Skin epidermis (tissue), 12 donors: ENCODE results near the gene DNAJA2.
"Not testable (repeated sequence)": the region's sequence is repeated elsewhere in the genome, so short reads cannot be mapped to it uniquely, and the experiment has no call there.

Source experiments
- H3K27ac ChIP-seq, 21 experiments: fragments of 200-600 bp; sonication (generic) in 11 of 21; one replicate each; pipeline ENCODE4 v1.5.0; 2020; ENCODE audit warnings: mild to moderate bottlenecking in 3 of 21, inconsistent platforms in 2 of 21, moderate library complexity in 2 of 21
- H3K4me3 ChIP-seq, 7 experiments: fragments of 200-600 bp; sonication (generic) in 2 of 7; one replicate each; pipeline ENCODE4 v1.5.0; 2020; ENCODE audit warnings: inconsistent platforms in 2 of 7, mild to moderate bottlenecking in 2 of 7, moderate library complexity in 1 of 7

Gene DNAJA2

GRCh38 chr16:46976550-46976949 is 3.1 kb upstream of the DNAJA2 start:
- Histone ChIP-seq H3K4me3 (no peak overlapping the region), H3K27ac (peak overlapping the region in 1 of 21 experiments; percentile 10)

DNA sequence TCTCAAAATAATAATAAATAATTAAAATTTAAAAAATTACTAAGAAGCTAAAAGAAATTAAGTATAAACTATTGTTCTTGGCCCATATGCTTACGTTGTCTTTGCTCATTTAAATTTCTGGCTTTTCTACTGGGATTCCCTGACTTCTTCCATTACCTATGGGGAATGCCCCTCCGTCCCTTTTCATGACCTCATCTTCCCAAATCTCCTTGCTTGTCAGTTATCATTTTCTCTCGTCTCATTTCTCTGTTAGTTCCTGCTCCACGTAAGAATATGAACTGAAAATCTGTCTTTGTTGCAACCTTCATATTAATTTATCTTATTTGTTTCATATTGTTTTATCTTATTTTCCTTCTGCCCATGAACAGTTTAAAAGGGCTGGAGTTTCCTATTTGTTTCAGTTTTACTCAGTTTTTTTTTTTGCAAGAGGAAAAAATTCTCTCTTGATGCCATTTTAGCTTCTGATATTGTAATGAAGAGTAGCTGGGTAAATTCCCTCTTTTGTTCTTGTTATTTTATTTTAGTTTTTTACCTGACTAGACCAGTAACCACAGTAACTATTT is 2.5 kb upstream of the DNAJA2 start:
- H3K27ac ChIP-seq = peak overlapping the region in 2 of 21 experiments; percentile 10 to 13
- no peak overlapping the region for H3K4me3 ChIP-seq

- Histone ChIP-seq H3K4me3 (no peak overlapping the region), H3K27ac (no peak overlapping the region)
Observed at GRCh38 chr16:46975165-46975564, 1.7 kb upstream of the DNAJA2 start.

DNA sequence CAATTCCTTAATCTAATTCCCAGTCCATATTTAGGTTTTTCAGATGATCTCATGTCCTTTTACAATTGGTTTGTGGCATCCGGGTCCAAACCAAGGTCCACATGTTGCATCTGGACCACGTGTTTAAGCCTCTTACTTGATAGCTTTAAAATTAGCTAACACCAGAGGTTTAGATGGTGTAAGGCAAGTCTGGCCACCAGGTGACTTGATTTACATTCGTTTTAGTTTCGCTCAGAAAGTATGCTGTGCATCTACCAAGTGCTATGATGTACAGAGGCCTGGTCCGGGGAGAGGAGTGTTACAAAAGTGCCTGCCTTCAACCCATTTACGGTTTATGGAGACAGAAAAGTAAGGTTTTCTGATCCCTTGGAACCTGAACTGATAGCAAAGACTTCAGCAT is 878 bp upstream of the DNAJA2 start:
- peak overlapping the region; percentile 85 to 94 (median 91) for H3K4me3 ChIP-seq
- H3K27ac ChIP-seq = peak overlapping the region in 20 of 21 experiments; percentile 92 to 99 (median 95)

GRCh38 chr16:46973996-46974324 is 486 bp upstream of the DNAJA2 start:
- Histone ChIP-seq H3K27ac (peak overlapping the region; percentile 54 to 99 (median 95)), H3K4me3 (peak overlapping the region; percentile 85 to 94 (median 91))

DNA sequence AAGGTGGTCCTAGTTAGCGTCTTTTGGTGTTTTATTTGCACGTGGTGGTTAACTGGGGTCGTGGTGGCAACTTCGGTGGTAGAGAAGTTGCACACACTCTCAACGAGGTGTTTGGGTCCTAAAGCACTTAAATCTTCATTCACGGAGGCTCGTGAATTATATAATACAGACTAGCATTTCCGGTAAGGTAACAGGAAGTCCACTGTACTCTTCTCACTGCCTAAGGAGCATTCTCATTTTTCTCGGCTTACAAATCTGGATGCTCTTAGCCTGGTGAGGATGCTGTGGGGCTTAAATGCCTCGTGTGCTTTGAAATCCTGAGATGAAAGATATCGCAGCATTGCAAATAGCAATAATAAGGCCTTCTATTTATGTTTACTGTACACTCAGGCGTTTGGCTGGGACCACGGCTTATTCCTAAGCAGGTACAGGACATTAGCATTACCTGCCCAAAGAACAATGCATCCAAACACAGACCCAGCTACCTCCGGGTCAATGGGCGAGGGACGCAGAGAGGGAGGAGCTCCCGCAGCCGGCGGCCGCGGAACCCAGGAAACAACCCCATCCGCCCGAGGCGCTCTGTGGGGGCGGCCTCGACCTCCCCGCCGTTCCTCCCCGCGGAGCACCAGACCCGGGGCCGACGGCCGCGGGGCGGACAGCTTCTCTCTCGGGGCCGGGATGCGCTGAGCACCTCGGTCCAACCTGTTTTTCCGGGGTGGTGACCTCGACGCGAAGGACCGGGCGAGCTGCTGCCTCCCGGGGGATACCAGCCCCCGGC is 856 bp downstream of the DNAJA2 start:
- Histone ChIP-seq H3K27ac (peak overlapping the region; percentile 91 to 99 (median 95)), H3K4me3 (peak overlapping the region; percentile 85 to 94 (median 91))

GRCh38 chr16:46971271-46971670 is 2.2 kb downstream of the DNAJA2 start:
- Histone ChIP-seq H3K27ac (no peak overlapping the region), H3K4me3 (no peak overlapping the region)

GRCh38 chr16:46970089-46970488 is 3.4 kb downstream of the DNAJA2 start:
- Histone ChIP-seq H3K27ac (no peak overlapping the region), H3K4me3 (no peak overlapping the region)

DNA sequence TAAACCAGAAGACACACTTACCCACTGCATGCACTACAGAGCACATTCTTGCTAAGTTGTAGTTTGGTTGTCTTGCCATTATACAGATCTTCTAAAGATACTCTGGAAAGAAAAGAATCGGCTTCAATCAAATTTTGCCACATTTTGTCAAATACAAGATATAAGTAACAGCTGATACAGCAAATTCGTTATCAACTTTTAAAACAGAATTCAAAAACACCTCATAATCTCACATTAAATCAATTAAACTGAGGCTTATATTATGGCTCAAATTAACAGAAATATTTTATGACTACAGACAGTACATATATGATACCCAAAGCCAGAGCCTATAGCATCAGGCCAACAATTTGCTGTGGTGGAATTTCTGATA is 5.4 kb downstream of the DNAJA2 start:
- Histone ChIP-seq H3K4me3 (no peak overlapping the region), H3K27ac (no peak overlapping the region)

- Histone ChIP-seq H3K27ac (peak overlapping the region in 2 of 21 experiments; percentile 27 to 36), H3K4me3 (no peak overlapping the region)
Observed at GRCh38 chr16:46962629-46963028, 10.8 kb downstream of the DNAJA2 start.

DNA sequence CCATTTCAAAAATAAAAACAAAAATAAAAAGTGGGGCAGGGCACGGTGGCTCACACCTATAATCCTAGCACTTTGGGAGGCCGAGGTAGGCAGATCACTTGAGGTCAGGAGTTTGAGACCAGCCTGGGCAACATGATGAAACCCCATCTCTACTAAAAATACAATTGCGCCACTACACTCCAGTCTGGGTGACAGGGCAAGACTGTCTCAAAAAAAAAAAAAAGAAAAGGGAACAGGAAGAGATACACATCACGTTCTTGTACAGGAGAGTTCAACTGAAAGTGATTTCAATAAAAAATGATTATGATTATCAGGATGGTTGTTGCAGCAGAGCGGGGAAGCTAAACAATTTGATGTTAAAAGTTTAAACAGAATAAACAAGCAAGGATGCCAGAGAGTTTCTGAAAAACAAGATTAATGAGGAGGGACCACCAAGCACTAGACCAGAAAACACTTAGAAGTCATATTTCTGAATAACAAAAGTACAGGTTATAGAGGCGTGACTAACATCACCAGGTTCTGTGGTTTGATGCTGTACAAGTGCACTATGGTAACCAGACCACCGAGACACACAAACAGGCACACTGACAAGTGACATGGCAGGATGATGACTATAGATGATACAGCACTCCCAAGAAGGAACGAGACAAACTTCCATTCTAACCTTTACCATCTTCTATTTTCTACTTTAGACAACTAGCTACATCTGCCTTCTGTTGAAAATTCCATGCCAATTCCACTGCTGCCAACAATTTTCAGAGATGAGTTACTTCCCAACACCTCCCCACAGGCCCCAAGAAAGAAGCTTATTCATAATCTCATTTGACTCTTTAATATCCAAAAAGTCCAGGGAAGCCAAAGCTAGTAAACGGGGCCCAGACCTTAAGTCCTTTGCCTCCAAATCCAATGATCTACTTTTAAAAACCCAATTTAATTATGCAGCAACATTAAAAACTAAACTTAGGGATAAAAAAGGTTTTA is 11.8 kb downstream of the DNAJA2 start:
- no peak overlapping the region for H3K4me3 ChIP-seq
- H3K27ac ChIP-seq = peak overlapping the region in 3 of 21 experiments; percentile 27 to 43 (median 30)

GRCh38 chr16:46954562-46954961 is 18.9 kb downstream of the DNAJA2 start:
- H3K4me3 ChIP-seq = no peak overlapping the region
- no peak overlapping the region for H3K27ac ChIP-seq

DNA sequence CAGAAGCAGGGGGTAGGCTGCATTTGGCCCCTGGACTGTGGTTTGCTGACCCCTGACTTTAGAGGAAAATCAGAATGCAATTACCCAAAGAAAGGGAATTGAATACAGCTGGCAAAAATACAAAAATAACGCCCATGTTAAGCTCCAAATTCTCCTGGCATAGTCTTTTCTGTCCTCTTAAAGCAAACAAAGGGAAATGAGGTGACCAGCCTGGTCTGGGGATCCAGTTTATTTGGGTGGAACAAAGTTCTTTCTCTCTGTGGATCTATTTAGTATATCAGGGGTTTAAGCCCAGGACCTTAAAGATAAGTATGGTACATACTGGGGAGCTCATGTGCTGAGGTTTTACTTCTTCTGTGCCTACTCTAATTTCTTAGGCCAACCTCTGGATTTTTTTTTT is 23.5 kb downstream of the DNAJA2 start:
- Histone ChIP-seq H3K27ac (no peak overlapping the region), H3K4me3 (no peak overlapping the region)

GRCh38 chr16:46949241-46949892 is 24.1 kb downstream of the DNAJA2 start:
- no peak overlapping the region for H3K4me3 ChIP-seq

GRCh38 chr16:46948548-46949166 is 24.8 kb downstream of the DNAJA2 start:
- no peak overlapping the region for H3K27ac ChIP-seq
- no peak overlapping the region for H3K4me3 ChIP-seq

More at GRCh38 chr16:46949241-46949892, 24.1 kb downstream of the DNAJA2 start:
- H3K27ac ChIP-seq = no peak overlapping the region

GRCh38 chr16:46947900-46948547 is 25.4 kb downstream of the DNAJA2 start:
- no peak overlapping the region for H3K27ac ChIP-seq
- no peak overlapping the region for H3K4me3 ChIP-seq

- H3K4me3 ChIP-seq, H3K27ac ChIP-seq: not testable (repeated sequence)
Observed at GRCh38 chr16:46944713-46945112, 28.8 kb downstream of the DNAJA2 start.

DNA sequence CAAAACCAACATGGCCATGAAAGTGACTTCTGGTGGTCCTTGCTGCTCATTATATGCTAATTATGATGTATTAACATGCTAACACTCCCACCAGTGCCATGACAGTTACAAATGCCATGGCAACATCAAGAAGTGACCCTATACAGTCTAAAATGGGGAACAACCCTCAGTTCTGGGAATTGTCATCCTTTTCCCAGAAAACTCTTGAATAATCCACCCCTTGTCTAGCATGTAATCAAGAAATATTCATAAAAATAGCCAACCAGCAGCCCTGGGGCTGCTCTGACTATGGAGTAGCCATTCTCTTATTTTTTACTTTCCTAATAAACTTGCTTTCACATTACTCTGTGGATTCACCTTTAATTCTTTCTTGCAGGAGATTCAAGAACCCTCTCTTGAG is 35.9 kb downstream of the DNAJA2 start:
- H3K27ac ChIP-seq = no peak overlapping the region

GRCh38 chr16:46932802-46933201 is 40.7 kb downstream of the DNAJA2 start:
- H3K27ac ChIP-seq = no peak overlapping the region
- no peak overlapping the region for H3K4me3 ChIP-seq

More for the DNA sequence above, 35.9 kb downstream of the DNAJA2 start:
- no peak overlapping the region for H3K4me3 ChIP-seq
